A673 (cell line): Measurements from ENCODE around the gene DEFB127.

Source experiments
- CTCF ChIP-seq: fragments of 300-800, 200-600 bp; sonication (generic); conservative IDR thresholded peaks from 2 replicates; pipeline ENCODE4 v1.5.1; 2017; ENCODE audit warnings: low read depth, mild to moderate bottlenecking, antibody characterized with exemption, low read length, moderate library complexity, mixed read lengths
- EZH2 ChIP-seq: fragments of 200-600 bp; sonication (generic); IDR thresholded peaks from 2 replicates; pipeline ENCODE4 v1.6.1; 2017; ENCODE audit warnings: borderline replicate concordance, low read depth, mild to moderate bottlenecking, mixed read lengths, antibody characterized with exemption, low read length; ENCODE audit not compliant: poor library complexity, severe bottlenecking

- TF ChIP-seq CTCF, result no peak
- no peak for TF ChIP-seq EZH2
These were observed 7.4 kb downstream of the DEFB127 start for GRCh38 chr20:164618-165017.
